Epithelial cell of esophagus (primary cell): ENCODE results near the gene SLC26A3.

Experiments
- DNase-seq: peaks from one replicate; pipeline ENCODE4 v3.0.0; 2010; ENCODE audit warnings: low read depth
- H3K4me3 ChIP-seq: 2 replicates; pipeline ENCODE4 v1.5.1; 2011; ENCODE audit warnings: mild to moderate bottlenecking, low read length, control low read depth
- CTCF ChIP-seq: IDR thresholded peaks from 2 replicates; pipeline ENCODE4 v1.5.1; 2011; ENCODE audit warnings: low read depth, mild to moderate bottlenecking, low read length, control low read depth, inconsistent platforms; ENCODE audit not compliant: insufficient read depth; ENCODE audit errors: missing control alignments

SLC26A3 gene

DNA sequence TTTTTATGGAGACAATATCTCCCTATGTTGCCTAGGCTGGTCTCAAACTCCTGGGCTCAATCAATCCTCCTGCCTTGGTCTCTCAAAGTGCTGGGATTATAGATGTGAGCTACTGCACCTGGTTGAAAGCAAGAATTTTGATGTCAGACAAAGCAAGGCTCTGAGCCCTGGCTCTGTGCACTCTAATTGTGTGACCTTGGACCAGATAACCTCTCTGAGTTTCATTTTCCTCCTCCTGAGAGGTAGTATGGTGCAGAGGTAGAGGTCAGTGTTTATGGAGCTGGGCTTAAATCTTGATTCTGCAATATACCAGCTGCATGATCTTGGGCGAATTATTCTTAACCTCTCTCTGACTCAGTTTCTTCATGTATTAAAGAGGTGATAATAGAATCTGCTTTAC, 31.4 kb upstream of the SLC26A3 start:
- TF ChIP-seq CTCF = no peak
- no peak overlapping the region for H3K4me3 ChIP-seq
- no peak for DNase-seq

DNA sequence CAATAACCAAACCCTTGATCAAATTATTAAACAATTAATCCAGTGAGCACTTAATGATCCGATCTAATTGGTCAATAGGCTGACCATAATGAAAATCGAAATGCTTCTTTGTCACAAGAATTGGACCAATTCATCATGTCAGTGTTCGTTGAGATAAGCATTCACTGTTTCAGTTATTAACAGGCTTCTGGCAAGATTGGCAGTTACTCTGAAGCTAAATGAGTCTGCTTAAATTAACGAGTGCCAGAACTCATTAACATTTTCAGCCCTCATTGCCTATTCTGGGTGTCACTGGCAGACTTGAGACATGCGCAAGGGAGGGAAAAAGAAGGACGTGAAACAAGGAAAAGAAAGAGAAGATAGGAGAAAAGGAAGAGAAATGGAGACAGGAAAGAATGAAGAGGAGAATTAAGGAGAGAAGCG, 30.7 kb upstream of the SLC26A3 start:
- no peak overlapping the region for H3K4me3 ChIP-seq
- no peak for DNase-seq
- no peak for TF ChIP-seq CTCF

- no peak for TF ChIP-seq CTCF
- H3K4me3 ChIP-seq = no peak overlapping the region
These were observed 27.4 kb upstream of the SLC26A3 start for GRCh38 chr7:107830420-107830819.

DNA sequence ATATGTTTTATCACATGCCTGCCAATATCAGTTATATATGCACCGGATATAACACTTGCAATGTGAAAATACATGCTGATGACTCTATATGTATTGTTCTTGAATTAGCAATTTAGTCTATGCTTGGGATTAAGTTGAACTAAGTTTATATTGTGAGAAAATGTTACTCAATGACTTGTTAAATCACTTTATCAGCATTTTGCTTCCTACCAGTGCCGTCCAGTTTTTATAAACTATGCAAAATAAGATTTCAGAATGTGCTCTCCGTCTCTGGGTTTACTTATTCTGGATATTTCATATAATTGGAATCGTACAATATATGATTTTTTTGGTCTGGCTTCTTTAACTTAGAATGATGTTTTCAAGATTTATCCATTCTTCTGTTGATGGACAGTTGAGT, 25.5 kb upstream of the SLC26A3 start:
- TF ChIP-seq CTCF = no peak
- no peak overlapping the region for H3K4me3 ChIP-seq
- no peak for DNase-seq

More at GRCh38 chr7:107830420-107830819, 27.4 kb upstream of the SLC26A3 start:
- DNase-seq = no peak

GRCh38 chr7:107827501-107827900, 24.5 kb upstream of the SLC26A3 start:
- TF ChIP-seq CTCF = no peak
- DNase-seq = no peak
- H3K4me3 ChIP-seq = no peak overlapping the region

DNA sequence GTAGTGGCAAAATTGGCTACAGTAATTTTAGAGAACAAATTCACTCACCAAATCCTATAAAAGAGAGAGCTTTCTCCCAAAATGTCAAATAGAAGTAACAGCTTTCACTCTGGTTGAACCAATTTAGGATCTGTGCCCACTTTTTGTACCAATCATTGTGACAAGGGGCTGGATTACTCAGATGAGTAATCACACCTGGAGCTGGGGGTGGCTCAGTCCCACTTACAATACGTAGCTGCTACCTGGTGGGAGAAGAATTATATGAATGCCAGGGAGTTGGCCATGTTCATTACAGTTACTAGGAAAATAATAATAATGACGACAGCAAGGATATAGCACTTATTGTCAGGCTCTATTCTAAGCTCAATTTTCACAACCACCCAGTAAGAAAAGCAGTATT, 23.4 kb upstream of the SLC26A3 start:
- no peak for DNase-seq
- no peak for TF ChIP-seq CTCF
- no peak overlapping the region for H3K4me3 ChIP-seq

- no peak for TF ChIP-seq CTCF
- no peak overlapping the region for H3K4me3 ChIP-seq
- DNase-seq = no peak
These were observed 21.8 kb upstream of the SLC26A3 start for GRCh38 chr7:107824858-107825257.
